Hypothalamus (tissue), 51 donors: ENCODE measurements around the gene SEC31A.
"Not testable (repeated sequence)": the region's sequence is repeated elsewhere in the genome, so short reads cannot be mapped to it uniquely, and the experiment has no call there.

Experiments used
- DNase-seq, 51 donors: peaks; one replicate each; lab custom pipeline; 2025; lab: John Stamatoyannopoulos, UW

The SEC31A gene

GRCh38 chr4:82890901-82891706 is at the start of gene SEC31A:
SEC31A (minus strand) TSS chr4:82891153; CDS start chr4:82881936, 9,217 bp downstream.
- peak; percentile 45 to 96 (median 91) for DNase-seq

- no peak for DNase-seq
Measured at GRCh38 chr4:82939414-82939813, 48.5 kb upstream of the SEC31A start.

- no peak for DNase-seq
Measured at GRCh38 chr4:82934441-82934840, 43.5 kb upstream of the SEC31A start.

GRCh38 chr4:82930848-82931755 is 40.1 kb upstream of the SEC31A start:
- no peak for DNase-seq

GRCh38 chr4:82921795-82922194 is 30.8 kb upstream of the SEC31A start:
- no peak for DNase-seq

- DNase-seq = no peak
Measured at GRCh38 chr4:82919386-82919785, 28.4 kb upstream of the SEC31A start.

GRCh38 chr4:82918091-82918490 is 27.1 kb upstream of the SEC31A start:
- DNase-seq = peak in 4 of 51 donors; percentile 5 to 56 (median 16)

- not testable (repeated sequence) for DNase-seq
Measured at GRCh38 chr4:82913968-82914367, 23.0 kb upstream of the SEC31A start.

GRCh38 chr4:82913305-82913704 is 22.4 kb upstream of the SEC31A start:
- DNase-seq = no peak

- no peak for DNase-seq
Measured at GRCh38 chr4:82909326-82909725, 18.4 kb upstream of the SEC31A start.

GRCh38 chr4:82906469-82906868 is 15.5 kb upstream of the SEC31A start:
- no peak for DNase-seq

- no peak for DNase-seq
Measured at GRCh38 chr4:82905205-82905604, 14.3 kb upstream of the SEC31A start.

- DNase-seq = no peak
Measured at GRCh38 chr4:82903737-82904136, 12.8 kb upstream of the SEC31A start.

- DNase-seq = peak in 2 of 51 donors; percentile 37 to 63
Measured at GRCh38 chr4:82901183-82901718, 10.3 kb upstream of the SEC31A start.

GRCh38 chr4:82900411-82901182 is 9.6 kb upstream of the SEC31A start, which contains the start of gene THAP9:
THAP9 (plus strand) TSS chr4:82900735; CDS start chr4:82900803, 68 bp downstream.
- peak; percentile 90 to 100 (median 98) for DNase-seq

- DNase-seq = no peak
Measured at GRCh38 chr4:82900066-82900410, 9.1 kb upstream of the SEC31A start.

- no peak for DNase-seq
Measured at GRCh38 chr4:82899374-82900065, 8.6 kb upstream of the SEC31A start.

- DNase-seq = no peak
Measured at GRCh38 chr4:82898322-82899243, 7.6 kb upstream of the SEC31A start.

GRCh38 chr4:82896755-82897154 is 5.8 kb upstream of the SEC31A start:
- no peak for DNase-seq
